Endothelial cell of umbilical vein (primary cell): Measurements from ENCODE around the gene BCR.

ENCODE experiments used
- POLR2A ChIP-seq: IDR thresholded peaks from 2 replicates; pipeline ENCODE4 v1.6.1; 2012; ENCODE audit warnings: low read depth, mild to moderate bottlenecking, control low read depth, low read length
- TF ChIP-seq, protein P1 (sequence below): IDR thresholded peaks from 2 replicates; pipeline ENCODE4 v1.6.1; 2011; ENCODE audit not compliant: insufficient read depth, insufficient read length

DNA sequence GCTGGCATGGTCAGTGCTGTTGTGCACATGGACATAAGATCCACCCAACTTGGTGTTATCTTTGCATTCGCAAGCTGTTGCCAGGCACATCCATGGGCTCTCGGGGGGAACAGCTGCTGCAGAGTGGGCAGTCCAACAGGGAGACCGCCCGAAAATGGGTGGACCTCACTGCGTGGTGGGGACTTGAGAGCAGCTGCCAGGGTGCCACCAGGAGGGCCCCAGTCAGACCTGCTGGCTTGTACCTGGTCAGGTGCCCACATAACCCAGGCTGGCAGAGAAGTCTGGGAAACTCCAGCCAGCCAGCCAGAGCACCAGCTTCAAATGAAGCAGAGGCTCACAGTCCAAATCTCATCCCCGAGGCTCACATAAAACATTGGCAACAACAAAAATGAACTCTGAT is 120.2 kb downstream of the BCR start:
- TF ChIP-seq, protein P1, sequence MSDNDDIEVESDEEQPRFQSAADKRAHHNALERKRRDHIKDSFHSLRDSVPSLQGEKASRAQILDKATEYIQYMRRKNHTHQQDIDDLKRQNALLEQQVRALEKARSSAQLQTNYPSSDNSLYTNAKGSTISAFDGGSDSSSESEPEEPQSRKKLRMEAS = no peak
- no peak for TF ChIP-seq POLR2A
